PC-3 (cell line): Measurements from ENCODE around the gene SLC22A5. TPM values are rescaled to one million over a fixed set of nuclear protein-coding genes. Genes with fewer than 3 reads are reported as not detected.
A peak's percentile ranks its signal among the peaks of the same experiment; 100 is the strongest.

Experiments
- ATAC-seq: fragments of 200-7000 bp; cut with Tn5 transposase; 2 replicates; pipeline ENCODE4 v1.9.1; 2020; ENCODE audit warnings: mild to moderate bottlenecking, moderate library complexity
- BruUV-seq: library from RNA; stranded (reverse); fragments of 400-500 nt; replicated peaks from 2 replicates; lab custom pipeline; 2021; lab: Mats Ljungman, UMichigan
- CTCF ChIA-PET: fragments of 300-600 bp; sonication (Branson Sonifier 250); formaldehyde crosslinking; loops from one replicate; lab custom pipeline; 2022; ENCODE audit warnings: antibody characterized with exemption; lab: Charles Lee
- POLR2A ChIA-PET: fragments of 300-600 bp; sonication (Branson Sonifier 250); formaldehyde crosslinking; loops from one replicate; lab custom pipeline; 2022; ENCODE audit warnings: antibody characterized with exemption; ENCODE audit not compliant: unreplicated experiment; lab: Charles Lee
- DNase-seq: peaks from one replicate; pipeline ENCODE4 v3.0.0-alpha.2; 2015
- H2AFZ ChIP-seq: fragments of 300-600 bp; sonication (generic); 2 replicates; pipeline ENCODE4 v1.6.0; 2016; ENCODE audit warnings: antibody characterized with exemption, low read length
- H3F3A ChIP-seq: fragments of 300-600 bp; sonication (generic); one replicate; pipeline ENCODE4 v1.6.0; 2017; ENCODE audit warnings: antibody characterized with exemption, low read length, control low read depth, mild to moderate bottlenecking; ENCODE audit not compliant: unreplicated experiment
- H3K27ac ChIP-seq: fragments of 300-600 bp; sonication (generic); 2 replicates; pipeline ENCODE4 v1.5.1; 2016; ENCODE audit warnings: mild to moderate bottlenecking, low read length
- H3K27me3 ChIP-seq: fragments of 300-600 bp; sonication (generic); 2 replicates; pipeline ENCODE4 v1.6.1; 2016; ENCODE audit warnings: low read length, mixed read lengths
- H3K36me3 ChIP-seq: fragments of 300-600 bp; sonication (generic); 2 replicates; pipeline ENCODE4 v1.6.1; 2016; ENCODE audit warnings: low read depth, mixed run types, low read length, mixed read lengths
- H3K4me1 ChIP-seq: fragments of 300-600 bp; sonication (generic); 2 replicates; pipeline ENCODE4 v1.5.1; 2016; ENCODE audit warnings: low read length; ENCODE audit not compliant: insufficient read depth
- H3K4me2 ChIP-seq: fragments of 300-600 bp; sonication (generic); 2 replicates; pipeline ENCODE4 v1.6.0; 2016; ENCODE audit warnings: low read length
- H3K4me3 ChIP-seq: fragments of 300-600 bp; sonication (generic); 2 replicates; pipeline ENCODE4 v1.5.1; 2016; ENCODE audit warnings: mild to moderate bottlenecking, low read length, mixed read lengths
- H3K79me2 ChIP-seq: fragments of 300-600 bp; sonication (generic); 2 replicates; pipeline ENCODE4 v1.6.1; 2017; ENCODE audit warnings: low read length, mixed read lengths
- H3K9ac ChIP-seq: fragments of 300-600 bp; sonication (generic); 2 replicates; pipeline ENCODE4 v1.6.0; 2016; ENCODE audit warnings: mild to moderate bottlenecking, low read length
- H3K9me2 ChIP-seq: fragments of 300-600 bp; sonication (generic); replicated peaks from 2 replicates; pipeline ENCODE4 v1.6.1; 2016; ENCODE audit warnings: mixed run types, low read length, mixed read lengths
- H3K9me3 ChIP-seq: fragments of 300-600 bp; sonication (generic); 2 replicates; pipeline ENCODE4 v1.6.1; 2016; ENCODE audit warnings: low read length, mixed read lengths
- H4K20me1 ChIP-seq: fragments of 300-600 bp; sonication (generic); 2 replicates; pipeline ENCODE4 v1.6.1; 2016; ENCODE audit warnings: low read length, mixed read lengths
- EZH2 ChIP-seq: fragments of 300-600 bp; sonication (generic); IDR thresholded peaks from one replicate; pipeline ENCODE4 v1.6.1; 2017; ENCODE audit warnings: antibody characterized with exemption, mild to moderate bottlenecking, low read length; ENCODE audit not compliant: unreplicated experiment
- EZH2phosphoT487 ChIP-seq: fragments of 300-600 bp; sonication (generic); IDR thresholded peaks from 2 replicates; pipeline ENCODE4 v1.6.1; 2018; ENCODE audit warnings: mild to moderate bottlenecking, antibody characterized with exemption, low read length, borderline replicate concordance
- intact Hi-C: fragments of 100-400 bp; cut with micrococcal nuclease; formaldehyde crosslinking; loops from 2 replicates; pipeline ENCODE4 v1.9.0; 2023
- total RNA-seq: library from RNA; depleted of rRNA; stranded (reverse); fragments of >200 nt; gene quantifications from 2 replicates; pipeline ENCODE4 v1.2.3, GENCODE V29; 2014
- TF ChIP-seq, protein P1 (sequence below): fragments of 300-600 bp; sonication (generic); conservative IDR thresholded peaks from 2 replicates; pipeline ENCODE4 v1.5.1; 2017; ENCODE audit warnings: antibody characterized with exemption, low read depth, mild to moderate bottlenecking, low read length

The SLC22A5 gene
- total RNA-seq, 1 experiment from 2014 or later, result 8.2 TPM

GRCh38 chr5:132389051-132389331 lies 19.5 kb downstream of the SLC22A5 start:
- Histone ChIP-seq H2AFZ (no peak overlapping the region), H4K20me1 (no peaks in the 10 kb centered on the region), H3K9me3 (no peaks in the 10 kb centered on the region), H3K27me3 (no peaks in the 10 kb centered on the region), H3K4me3 (no peak overlapping the region), H3K9me2 (no peaks in the 10 kb centered on the region), H3K9ac (peak overlapping the region; percentile 83), H3K4me1 (peaks cover 52% of the 10 kb centered on the region), H3K27ac (peak overlapping the region; percentile 99), H3K36me3 (peaks cover 9% of the 10 kb centered on the region), H3F3A (peaks cover 11% of the 10 kb centered on the region), H3K4me2 (peak overlapping the region; percentile 78), H3K79me2 (no peaks in the 10 kb centered on the region)
- ATAC-seq, result no peak
- ChIA-PET POLR2A (interaction anchor here (2.0 kb wide), 1 partner anchor 22 kb away, joined by 5 read pairs; no protein-coding TSS in a partner anchor), CTCF (no interaction called here)
- BruUV-seq, result no TSS peak
- DNase-seq, result no peak
- intact Hi-C loops, result loop anchor here (1.0 to 10.0 kb wide), 6 partner anchors 22 to 433 kb away; partner anchors contain the start of gene SLC22A4
- no peak for TF ChIP-seq EZH2phosphoT487
- TF ChIP-seq EZH2, result no peak
- TF ChIP-seq, protein P1, sequence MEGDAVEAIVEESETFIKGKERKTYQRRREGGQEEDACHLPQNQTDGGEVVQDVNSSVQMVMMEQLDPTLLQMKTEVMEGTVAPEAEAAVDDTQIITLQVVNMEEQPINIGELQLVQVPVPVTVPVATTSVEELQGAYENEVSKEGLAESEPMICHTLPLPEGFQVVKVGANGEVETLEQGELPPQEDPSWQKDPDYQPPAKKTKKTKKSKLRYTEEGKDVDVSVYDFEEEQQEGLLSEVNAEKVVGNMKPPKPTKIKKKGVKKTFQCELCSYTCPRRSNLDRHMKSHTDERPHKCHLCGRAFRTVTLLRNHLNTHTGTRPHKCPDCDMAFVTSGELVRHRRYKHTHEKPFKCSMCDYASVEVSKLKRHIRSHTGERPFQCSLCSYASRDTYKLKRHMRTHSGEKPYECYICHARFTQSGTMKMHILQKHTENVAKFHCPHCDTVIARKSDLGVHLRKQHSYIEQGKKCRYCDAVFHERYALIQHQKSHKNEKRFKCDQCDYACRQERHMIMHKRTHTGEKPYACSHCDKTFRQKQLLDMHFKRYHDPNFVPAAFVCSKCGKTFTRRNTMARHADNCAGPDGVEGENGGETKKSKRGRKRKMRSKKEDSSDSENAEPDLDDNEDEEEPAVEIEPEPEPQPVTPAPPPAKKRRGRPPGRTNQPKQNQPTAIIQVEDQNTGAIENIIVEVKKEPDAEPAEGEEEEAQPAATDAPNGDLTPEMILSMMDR, result no peak

DNA sequence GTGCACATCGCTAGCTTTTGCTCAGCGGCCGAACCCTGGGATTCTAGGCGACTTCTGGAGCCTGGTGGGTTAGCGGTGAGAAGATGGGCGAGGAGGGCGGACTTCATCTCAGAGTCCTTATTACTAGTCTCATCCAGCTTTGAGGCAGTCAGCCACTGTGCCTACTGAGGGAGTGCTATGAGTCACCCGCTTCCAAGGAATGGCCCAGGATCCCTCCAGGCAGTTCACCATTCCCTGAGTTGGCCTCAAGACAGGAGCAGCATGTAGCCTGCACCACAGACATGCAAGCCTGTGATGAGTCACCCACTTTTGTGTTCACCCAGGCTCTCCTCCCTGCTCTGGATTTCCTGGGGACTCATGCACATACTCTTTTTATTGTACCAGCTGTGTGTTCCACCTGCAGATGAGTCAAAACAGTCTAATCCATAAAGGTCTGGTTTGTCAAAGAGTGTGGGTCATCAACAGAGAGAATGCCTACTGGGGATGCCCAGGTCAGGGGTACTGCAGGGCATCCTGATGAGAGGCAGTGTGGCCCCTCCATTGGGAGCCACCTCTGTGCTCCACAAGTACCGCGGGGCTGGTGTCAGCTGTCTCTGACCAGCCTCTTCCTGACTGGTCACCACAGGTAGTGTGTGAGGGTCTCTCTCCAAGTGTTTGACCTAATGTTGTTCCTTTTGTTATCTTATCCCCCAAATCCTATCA lies 20.2 kb downstream of the SLC22A5 start:
- Histone ChIP-seq H3K27me3 (no peaks in the 10 kb centered on the region), H3K36me3 (peaks cover 9% of the 10 kb centered on the region), H2AFZ (no peak overlapping the region), H3K4me3 (no peak overlapping the region), H3K9me2 (no peaks in the 10 kb centered on the region), H3K9ac (peak overlapping the region; percentile 83), H3K27ac (peak overlapping the region; percentile 99), H3K4me2 (peak overlapping the region; percentile 78), H3K4me1 (peaks cover 52% of the 10 kb centered on the region), H3F3A (peaks cover 11% of the 10 kb centered on the region), H4K20me1 (no peaks in the 10 kb centered on the region), H3K9me3 (no peaks in the 10 kb centered on the region), H3K79me2 (no peaks in the 10 kb centered on the region)
- CTCF ChIA-PET, result no interaction called here
- intact Hi-C loops, result loop anchor here (1.0 to 10.0 kb wide), 6 partner anchors 22 to 433 kb away; partner anchors contain the start of gene SLC22A4
- ATAC-seq, result peak; percentile 74
- BruUV-seq, result no TSS peak
- TF ChIP-seq EZH2phosphoT487 (no peak), EZH2 (no peak)
- TF ChIP-seq, protein P1, result no peak
- POLR2A ChIA-PET, result interaction anchor here (0.6 to 2.0 kb wide), 2 partner anchors 21 to 394 kb away, joined by 3 to 5 read pairs; no protein-coding TSS in a partner anchor
- DNase-seq, result peak; percentile 98

DNA sequence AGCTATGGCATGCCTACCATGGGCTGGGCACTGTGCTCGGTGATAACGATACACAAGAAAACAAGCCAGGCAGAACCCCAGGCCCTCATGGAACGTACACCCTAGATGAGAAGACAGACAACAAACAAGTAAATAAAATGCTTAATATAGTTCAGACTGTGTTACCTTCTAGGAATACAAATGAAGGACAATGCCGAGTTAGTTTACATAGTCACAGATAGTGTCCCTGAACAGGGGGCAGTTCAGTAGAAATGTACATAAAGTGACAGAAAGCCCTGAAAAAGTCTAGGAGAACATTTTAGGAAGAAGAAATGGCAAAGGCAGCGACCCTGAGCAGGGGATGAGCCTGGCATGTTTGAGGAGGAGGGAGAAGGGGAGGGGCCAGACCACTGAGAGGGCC lies 21.7 kb downstream of the SLC22A5 start:
- ChIA-PET POLR2A (no interaction called here), CTCF (no interaction called here)
- Histone ChIP-seq H3K9me3 (no peaks in the 10 kb centered on the region), H3K4me1 (peaks cover 44% of the 10 kb centered on the region), H3K27ac (no peak overlapping the region), H2AFZ (no peak overlapping the region), H3K36me3 (peaks cover 9% of the 10 kb centered on the region), H3K79me2 (no peaks in the 10 kb centered on the region), H3K9ac (no peak overlapping the region), H3K4me3 (no peak overlapping the region), H3K9me2 (no peaks in the 10 kb centered on the region), H4K20me1 (no peaks in the 10 kb centered on the region), H3K4me2 (no peak overlapping the region), H3F3A (peaks cover 11% of the 10 kb centered on the region), H3K27me3 (no peaks in the 10 kb centered on the region)
- BruUV-seq, result no TSS peak
- intact Hi-C loops, result no loop called here
- TF ChIP-seq, protein P1, result no peak
- no peak for TF ChIP-seq EZH2phosphoT487
- no peak for TF ChIP-seq EZH2
- no peak for ATAC-seq
- DNase-seq, result no peak
